Middle frontal gyrus (tissue), 1 donor: ENCODE results near the gene SPOCD1.

Experiments used
- DNase-seq: peaks from one replicate; pipeline ENCODE4 v3.0.0-alpha.2; 2015; ENCODE audit warnings: low spot score; ENCODE audit errors: extremely low spot score

The SPOCD1 gene

DNA sequence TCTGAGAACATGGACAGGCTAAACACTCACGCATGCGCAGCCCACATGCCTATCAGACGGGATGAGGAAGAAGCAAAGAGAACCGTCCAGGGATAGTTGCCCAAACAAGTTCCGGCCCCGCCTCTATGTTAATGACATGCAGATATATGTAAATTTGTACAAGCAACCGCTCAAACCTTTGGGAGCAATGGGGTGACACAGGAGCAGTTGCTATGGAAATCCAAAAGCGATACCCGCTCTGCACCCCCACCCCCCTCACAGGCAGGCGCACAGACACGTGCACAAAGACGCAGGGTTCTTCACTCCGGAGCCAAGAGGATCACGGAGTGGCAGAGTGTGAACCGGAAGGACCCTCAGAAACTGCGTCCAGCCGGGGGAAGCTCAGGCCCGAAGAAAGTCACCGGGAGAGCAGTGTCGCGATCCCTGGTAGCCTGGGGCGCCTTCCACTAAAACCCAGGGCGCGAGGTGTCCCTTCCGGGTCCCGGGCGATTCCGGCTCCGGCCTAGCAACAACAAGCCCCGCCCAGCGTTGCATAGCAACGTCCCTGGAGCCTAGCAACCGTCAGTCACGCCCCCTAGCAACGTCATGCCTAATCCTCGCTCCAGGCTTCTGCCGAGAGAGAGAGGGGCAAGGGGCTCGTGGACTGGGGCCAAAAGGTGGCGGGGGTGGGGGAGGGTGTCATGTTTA, 27.5 kb downstream of the SPOCD1 start:
- DNase-seq, result peak; percentile 85

DNA sequence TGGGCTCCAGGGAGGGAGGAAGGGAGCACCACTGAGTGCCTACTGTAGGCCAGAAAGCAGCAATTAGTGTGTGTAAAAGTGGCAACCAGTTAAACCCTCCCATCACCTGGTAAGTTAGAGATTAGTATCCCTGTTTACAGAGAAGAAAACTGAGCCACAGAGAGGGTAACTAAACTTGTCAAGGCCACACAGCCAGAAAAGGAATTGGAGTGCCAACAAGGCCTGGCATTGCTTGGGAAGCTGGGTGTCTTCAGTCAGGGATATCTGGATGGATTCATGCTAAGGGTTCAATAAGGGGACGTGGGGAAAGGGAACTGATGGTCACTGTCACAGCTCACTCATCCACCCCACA, 28.1 kb downstream of the SPOCD1 start:
- no peak for DNase-seq

DNA sequence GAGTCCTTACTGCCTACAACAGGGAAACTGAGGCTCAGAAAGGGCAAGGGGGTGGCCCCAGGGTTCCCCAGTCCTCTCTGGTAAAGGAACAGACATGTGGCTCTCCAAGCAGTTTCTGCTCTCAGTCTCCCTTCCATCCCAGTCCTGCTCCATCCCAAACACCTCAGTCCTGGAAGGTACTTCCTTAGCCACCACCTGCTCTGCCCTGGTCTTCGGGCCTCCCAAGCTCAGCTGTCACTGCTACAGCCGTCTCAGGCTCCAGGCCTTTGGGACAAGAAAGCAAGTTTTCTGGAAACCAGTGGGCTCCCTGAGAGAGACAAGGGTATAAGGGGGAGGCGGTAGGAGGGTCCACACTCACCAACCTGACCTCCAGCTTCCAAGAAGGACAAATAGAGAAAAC, 28.6 kb downstream of the SPOCD1 start:
- DNase-seq, result no peak

DNA sequence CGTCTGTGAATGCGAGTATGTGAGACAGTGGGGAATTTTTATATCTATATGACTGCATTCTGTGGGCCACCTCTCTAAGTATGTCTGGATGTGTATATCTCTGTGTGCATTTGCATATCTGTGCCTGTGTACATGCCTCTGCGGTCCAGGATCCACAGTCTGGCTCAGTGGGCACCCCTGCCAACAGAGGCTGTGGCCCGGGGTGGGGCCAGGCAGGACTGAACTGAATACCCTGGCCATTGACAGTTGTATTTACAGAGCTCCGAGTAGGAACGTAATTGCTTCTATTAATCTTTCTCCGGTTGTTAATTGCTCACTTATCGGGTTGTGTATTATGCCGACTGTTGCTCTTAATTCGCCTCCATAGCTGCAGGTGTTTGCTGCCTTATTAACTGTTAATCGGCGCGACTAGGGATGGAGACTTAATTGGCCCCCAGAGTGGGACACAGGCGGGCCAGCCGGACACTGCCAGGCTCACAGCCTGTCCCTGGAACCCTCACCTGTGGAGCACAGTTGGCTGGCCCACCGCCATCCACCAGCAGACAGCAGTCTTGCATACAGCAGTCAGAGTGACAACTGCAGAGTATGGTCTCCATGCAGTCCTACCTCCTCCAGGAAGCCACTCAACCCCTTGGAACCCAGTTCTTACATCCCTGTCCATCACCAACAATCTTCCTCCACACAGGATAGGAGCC, 29.3 kb downstream of the SPOCD1 start:
- DNase-seq, result no peak

DNA sequence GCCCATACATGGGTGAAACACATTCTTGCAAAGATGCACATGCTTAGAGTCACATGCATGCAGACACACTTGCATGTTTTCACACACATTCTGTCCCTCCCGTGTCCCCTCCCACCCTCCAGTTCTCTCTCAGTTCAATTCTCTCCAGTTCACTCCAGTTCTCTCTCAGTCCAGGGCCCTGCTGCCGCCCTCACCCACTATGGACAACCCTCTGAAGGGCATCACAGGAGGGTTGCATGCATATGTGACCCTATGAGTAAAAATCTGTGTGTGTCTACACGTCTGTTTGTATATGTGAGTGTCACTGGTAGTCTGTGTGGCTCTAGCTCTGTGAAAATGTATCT, 29.9 kb downstream of the SPOCD1 start:
- DNase-seq, result no peak

DNA sequence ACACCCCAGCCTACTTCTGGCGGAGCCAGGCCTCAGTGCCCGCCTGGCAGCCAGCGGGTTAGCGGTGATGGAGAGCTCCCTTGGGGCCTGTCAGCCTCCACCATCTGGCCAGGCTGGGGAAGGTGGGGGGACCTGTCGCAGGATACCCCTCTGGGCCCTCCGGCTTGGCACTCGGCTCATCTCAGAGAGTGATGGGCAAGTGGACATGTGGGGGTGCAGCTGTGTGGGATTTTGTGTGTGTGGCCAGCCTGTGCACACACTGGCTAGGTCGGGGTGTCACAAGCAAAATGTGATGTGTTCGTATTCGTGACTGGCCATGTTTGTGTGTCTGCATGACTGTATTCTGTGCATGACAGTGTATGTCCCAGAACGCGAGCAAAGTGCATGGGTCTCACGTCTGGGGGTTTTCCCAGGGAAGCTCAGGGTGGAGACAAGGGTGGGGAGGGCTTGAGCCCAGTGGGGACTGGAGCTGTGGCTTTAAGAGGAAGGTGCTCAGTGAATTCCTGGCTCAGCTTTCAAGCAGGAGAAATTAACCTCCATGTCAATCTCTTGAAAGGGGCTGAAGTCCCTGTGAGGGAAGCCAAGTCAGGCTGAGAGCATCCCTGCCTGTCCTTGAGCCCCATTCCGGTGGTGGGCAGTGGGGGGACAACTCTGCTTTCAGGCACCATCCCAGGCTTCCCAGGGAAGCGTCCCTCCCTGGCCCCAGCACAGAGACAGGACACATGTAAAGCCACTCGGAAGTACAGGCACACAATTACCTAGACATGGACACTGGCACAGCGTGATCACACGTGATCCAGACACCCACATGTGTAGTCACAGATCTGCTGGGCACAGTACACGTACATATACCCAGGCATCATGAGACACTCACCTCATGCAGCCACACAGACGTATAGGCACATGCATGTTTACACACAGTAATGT, 30.5 kb downstream of the SPOCD1 start:
- no peak for DNase-seq

DNA sequence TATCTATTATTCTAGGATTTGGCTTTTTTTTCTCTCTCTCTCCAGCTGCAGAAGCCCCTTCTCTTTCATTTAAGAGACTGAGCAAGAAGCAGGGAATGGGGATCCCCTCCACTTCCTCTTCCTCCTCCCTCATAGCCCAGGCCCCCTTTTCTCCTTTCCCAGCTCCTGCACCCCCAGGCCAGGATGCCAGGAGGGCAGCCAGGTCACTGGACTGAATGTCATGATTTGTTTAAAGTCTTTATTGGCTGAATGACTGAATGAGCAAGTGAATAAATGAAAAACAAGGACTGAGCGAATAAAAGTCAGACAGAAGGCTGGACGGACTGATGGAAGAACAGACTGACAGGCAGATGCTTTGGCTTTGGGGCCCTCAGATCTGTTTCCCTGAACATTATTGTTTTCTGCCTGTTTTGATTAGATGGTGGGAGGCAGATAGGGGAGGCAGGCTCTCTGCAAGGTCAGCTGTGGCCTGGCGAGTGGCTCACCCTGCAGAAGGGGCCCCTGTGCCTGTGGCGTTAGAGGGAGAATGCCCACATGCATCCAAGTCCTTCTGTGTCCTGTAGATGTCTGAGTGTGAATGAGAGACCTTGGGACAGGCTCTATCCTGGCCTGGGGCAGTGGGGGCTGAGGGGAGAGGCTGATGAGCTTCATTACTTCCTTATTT, 31.3 kb downstream of the SPOCD1 start:
- DNase-seq, result no peak

DNA sequence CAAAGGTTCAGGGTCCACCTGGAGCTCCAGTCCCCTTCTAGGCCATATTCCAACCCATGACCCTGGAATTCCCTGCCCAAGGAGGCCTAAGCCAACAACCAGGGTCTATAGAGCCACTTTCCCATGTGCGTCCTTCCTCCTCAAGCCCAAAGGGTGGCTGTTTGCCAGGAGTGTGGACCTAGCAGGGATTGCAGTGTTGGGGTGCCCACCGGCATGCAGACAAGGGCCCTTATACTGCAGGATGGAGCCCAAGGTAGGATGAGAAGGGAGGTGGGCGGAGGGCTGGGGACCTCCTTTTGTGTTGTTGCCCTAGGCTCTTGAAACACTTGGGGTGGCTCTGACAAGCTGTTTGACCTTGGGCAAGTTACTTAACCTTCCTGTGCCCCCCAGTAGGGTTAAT, 32.0 kb downstream of the SPOCD1 start:
- no peak for DNase-seq

DNA sequence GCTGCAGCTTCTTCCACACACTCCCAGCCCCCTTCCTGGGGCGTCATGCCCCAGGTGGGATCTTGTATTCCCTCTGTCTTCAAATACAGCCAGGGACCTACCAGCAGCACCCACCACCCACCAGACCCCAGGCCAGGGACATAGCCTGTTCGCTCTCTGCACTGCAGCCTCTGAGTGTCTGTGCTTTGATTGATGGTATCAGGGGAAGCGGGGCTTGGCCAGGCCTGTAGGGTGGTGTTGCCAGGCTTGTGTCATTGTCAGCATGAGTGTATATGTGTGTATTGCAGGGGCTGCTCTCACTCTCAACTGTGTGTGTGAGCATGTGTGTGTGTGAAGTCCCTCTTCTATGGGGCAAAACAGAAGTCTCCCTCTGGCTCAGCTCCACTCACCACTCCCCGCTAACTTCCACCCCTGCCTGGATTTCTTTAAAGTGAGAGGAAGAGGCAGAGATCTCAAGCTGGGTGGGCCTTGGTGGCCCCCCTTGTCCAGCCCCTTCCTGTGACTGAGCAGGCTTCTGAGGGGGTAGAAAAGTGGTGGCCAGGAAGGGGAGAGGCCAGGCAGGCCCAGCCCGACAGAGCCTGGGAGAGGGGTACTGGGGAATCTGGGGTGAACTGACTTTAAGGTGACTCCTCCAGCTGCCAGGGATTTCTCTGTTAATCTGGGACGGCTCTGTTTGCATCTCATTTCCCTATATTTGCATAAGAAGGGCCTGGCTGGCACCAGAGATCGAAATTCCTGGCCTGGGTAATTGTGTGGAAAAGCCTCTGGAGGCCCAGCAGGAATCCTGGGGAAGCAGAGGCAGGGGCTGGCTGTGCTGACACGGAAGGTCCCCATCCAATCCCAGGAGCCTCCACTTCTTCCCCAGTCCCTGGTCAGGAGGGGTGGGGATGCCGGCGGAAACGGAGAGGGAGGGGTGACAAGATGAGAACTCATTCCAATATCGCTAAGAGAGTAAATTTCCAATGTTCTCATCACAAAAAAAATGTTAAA, 33.1 kb downstream of the SPOCD1 start:
- DNase-seq, result no peak

DNA sequence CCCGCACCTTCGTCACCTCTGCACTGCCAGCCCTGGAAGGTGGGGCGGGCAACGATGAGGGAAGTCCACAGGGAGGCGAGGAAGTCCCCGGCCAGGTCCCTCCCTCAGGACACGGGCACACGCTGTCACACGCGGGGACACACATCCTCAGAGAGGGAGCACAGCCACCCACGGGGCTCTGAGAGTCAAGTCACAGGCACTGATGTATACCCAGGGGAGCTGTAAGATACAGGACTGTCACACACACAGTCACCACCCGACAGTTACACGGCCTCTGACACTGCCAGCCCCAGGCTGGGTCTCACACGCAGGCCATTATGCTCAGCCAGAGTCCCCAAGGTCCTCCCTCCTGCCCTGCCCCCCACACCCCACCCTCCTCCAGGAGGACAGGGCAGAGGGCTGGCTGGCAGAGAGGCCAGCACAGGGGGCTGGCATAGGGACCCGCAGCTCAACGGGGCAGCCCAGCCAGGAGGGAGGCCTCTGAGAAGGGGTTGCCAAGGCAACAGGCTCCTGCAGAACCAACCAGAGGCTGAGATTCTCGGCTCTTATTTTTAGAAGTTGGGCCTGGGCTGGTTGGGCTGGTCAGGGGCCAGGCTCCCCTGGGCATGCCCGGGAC, 34.0 kb downstream of the SPOCD1 start:
- DNase-seq, result no peak

DNA sequence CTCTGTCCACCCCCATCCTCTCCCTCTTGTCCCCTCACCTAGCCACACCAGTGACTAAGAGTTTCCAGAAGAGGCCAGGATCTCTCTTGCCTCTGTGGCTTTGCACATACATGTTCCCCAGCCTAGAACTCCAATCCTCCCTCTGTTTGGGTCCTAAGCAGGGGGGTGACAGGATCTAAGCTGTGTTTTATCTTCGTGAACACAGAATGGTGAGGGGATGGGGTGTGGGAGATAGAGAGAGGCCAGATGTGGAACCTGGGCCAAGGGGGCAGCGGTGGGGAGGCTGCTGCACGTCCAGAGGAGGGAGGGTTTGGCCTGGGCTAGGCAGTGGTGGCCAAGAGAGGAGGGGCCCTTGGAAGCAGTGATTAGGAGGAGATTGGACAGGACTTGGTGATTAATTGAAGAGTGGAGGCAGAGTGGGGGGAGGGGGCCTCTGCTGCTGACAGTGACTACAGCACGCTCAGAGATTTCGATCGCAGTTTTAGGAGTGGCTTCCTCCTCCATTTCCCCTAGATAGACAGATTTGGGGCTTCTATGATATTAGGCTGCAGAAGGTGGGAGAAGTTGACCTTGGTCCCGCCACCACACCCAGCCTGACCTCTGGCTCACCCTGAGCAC, 34.6 kb downstream of the SPOCD1 start:
- DNase-seq, result no peak

DNA sequence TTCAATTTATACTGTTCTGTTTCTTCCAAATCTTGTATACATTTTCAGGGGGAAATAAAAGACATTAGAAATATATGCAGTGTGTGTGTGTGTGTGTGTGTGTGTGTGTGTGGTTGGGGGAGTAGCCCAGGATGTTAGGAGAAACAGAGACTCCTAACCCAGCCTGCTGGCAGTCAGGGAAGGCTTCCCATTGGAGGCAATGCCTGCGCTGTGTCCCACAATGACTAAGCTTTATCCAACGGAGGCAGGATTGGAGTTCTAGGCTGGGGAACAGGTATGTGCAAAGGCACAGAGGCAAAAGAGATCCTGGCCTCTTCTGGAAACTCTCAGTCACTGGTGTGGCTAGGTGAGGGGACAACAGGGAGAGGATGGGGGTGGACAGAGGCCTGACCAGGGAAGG, 35.2 kb downstream of the SPOCD1 start:
- DNase-seq, result no peak

DNA sequence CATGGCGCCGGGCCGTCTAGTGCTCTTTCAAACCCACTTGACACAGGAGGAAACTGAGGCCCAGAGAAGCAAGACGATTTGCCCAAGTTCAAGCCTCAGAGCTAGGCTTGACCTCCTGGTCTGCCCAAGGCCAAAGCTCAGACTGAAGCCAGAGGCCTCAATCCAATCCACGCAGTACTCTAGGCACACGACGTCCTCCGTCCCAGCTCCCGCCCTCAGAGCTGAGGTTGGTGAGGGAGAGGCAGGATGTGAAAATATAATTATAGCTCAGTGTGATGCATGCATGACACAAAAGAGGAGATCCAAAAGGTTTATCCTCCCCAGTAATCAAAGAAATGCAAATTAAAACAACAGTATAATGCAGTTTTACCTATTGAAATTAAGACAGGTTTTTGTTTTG, 36.1 kb downstream of the SPOCD1 start:
- DNase-seq, result no peak

DNA sequence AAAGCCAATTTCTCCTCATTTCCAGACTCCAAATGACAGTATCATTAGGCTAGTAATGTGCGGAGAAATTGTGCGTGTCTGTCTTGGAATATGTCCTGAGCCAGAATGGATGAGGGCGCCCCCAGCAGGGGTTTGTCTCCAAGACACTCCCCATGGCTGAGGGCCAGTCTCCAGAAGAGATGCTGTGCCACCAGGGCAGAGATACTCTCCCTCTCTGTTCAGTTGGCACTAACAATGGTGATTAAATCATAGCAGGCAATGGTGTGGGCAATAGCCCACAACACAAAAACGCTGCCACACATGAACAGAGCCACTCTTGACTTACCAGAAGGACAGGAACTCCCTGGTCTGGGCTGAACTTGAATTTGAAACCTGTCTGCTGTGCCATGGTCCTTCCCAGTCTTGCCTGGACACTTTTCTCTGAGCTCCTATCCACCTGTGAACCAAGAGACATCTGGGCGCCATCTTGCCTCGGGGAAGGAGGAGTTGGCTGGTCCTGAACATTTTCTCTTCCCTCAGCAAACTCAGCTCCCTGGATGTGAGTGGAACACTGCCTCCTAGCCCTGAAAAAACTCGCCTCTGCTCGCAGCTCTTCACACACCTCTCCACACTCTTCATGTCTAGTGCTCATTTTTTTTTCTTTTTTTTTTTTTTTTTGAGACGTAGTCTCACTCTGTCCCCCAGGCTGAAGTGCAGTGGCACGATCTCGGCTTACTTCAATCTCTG, 36.9 kb downstream of the SPOCD1 start:
- no peak for DNase-seq

DNA sequence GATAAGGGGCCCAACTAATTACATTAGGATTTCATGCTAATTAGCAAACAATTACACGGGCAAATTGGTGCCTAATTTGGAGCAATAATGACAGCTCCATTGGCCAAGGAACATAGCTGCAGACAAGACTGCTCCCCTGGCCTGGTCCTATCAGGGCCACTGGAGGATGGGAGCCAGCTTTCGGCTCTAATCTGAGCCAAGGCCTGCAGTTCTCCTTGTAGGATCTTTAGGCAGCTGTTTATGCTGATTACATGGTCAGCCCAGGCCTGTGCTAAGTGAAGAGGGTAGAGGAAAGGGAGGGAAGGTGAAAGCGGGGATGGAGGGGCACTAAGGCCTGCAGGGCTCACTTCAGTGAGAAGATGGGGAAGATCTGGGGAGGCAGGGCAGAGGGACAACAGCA, 39.3 kb downstream of the SPOCD1 start:
- no peak for DNase-seq

DNA sequence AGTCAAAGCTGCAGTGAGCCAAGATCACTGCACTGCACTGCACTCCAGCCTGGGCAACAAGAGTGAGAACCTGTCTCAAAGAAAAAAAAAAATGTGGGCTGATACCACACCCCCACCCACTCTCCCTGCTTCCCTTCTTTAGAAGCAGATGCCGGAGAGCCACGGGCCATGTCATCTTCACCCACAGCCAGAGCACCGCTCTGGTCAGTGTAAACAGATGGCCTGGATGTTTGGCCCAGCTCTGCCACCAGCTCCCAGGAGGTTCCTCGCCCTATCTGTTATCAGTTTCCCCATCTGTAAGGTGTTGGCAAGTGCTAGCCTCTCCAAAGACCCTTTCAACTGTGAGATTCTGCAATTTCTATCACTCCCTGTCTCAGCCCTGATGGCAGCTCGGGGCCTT, 39.8 kb downstream of the SPOCD1 start:
- DNase-seq, result no peak

DNA sequence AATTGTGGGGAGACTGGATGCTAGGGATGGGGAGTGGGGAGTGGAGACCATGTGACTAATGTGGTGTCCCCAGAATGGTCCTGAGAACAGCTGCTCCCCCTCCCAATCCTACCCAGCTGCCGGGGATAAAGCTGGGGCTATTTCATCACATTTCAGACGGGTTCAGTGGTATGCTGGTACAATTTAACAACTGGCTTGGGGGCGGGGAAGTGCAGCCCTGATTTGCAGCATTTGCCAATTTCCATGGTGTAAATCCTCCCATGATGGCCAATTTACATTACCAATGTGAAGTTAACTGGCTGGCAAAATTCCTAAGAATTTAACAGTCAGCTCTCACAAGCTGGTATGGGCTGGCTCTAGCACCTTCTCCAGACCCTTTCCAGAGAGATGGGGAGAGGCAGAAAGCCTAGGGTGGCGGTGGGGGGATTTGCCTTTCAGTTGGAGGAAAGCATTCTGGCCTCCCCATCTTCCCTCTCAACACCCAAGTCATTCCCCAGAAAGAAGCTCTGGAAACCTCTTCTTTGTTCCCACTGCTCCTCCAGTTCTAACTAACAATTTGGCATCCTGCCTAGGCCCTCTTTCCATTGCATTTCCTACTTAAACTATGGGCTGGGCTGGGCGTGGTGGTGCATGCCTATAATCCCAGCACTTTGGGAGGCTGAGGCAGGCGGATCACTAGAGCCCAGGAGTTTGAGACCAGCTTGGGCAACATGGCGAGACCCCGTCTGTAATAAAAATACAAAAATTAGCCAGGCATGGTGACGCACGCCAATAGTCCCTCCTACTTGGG, 40.4 kb downstream of the SPOCD1 start:
- DNase-seq, result no peak

DNA sequence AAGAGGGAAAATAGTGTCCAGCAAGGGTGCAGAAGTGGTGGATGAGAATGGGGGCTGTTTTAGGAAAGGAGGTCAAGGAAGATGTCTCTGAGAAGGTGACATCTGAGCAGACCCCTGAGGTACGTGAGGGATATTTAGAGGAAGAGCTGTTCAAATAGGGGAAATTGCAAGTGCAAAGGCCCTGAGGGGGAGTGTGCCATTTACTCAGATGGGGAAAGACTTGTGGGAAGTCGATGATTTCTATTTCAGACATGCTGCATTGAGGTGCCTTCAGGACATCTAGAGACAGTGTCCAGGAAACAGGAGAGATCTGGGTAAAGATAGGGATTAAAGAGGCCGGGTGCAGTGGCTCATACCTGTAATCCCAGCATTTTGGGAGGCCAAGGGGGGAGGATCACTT, 41.3 kb downstream of the SPOCD1 start:
- DNase-seq, result no peak
